GM18498 (cell line): ENCODE results near the gene GSTM4.

Experiments
- ATAC-seq: cut with Tn5 transposase; IDR thresholded peaks from one replicate; pipeline ENCODE4 v1.9.1; 2021; ENCODE audit warnings: mild to moderate bottlenecking, moderate library complexity; ENCODE audit not compliant: unreplicated experiment

The GSTM4 gene

DNA sequence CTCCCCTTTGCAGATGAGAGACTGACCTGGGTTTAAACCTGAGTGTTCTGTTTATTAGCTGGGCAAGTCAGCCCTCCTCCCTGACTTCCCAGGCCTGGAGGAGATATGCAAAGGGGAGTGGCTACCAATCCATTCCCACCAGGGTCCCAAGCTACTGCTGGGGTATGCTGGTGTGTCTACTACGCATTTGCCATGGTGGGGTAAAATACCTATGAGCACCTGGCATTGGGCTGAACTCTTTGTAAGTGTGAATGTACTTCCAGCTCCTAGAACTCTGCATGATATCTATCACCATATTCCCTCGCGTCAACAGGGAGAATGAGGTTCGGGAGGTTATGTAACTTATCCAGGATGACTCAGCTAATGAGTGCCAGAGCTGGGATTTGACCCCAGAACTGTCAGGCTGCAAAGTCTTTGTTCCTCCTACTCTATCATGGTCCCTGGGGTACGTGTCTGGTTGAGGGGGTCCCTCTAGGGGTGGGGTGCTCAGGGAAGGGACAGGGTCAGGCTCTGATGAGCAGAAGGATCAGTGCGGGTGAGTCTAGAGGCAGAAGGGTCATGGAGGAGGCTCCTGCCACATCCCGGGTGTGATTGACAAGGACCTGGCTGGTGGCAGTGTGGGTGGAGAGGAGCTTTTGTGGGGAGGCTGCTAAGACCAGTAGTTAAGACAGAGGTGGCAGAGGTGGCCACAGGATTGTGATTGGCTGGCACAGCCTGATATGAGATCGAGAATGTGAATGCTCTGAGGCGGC is 19.5 kb upstream of the GSTM4 start:
- no peak for ATAC-seq

DNA sequence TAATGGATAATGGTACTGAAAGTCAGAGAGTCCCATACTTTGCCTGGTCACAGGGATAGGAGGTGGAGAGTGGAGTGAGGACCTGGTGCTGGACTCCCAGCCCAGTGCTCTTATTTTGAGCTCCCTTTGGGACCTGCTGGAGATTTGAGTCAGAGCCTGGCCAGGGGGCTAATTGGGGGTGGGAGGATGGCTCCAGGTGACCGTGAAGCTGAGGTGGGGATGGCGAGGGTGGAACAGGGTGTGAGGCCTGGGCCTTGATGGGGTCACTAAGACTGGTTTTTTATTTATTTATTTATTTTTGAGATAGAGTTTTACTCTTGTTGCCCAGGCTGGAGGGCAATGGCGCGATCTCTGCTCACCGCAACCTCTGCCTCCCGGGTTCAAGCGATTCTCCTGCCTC is 18.5 kb upstream of the GSTM4 start:
- no peak for ATAC-seq

DNA sequence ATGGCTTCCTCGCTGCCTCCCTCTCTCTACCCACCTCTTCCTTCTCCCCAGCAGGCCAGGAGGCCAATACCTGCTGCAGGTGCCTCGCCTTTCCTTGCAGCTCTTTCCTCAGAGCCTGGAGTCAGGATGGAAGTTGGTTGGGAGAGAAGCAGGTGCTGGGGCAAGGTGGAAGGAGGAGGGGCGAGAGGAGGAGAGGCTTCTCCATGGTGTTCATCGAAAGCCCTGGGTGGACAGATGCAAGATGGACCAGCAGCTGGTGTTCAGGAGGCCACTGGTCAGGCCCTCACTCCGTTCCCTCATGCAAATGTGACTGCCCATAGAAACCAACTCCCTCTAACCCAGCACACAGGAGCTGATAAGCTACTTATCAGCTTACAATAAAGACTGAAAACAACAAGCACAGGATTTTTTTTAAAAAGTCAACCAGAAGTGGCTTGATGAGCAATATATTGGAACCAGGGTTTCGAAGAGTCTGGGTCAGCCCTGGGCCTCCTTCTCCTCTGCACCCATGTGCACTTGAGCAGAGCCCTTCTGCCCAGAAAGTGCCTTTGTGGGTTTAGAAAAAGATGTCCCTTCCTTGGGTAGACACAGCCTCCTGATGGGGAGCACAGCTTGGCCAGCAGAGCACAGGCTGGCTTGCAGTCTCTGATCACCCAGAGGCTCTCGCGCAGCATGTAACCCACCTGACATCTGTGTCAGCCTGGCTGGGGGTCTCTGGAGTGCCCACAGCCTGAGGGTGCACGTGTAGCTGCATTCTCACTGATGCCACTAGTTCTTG is 16.6 kb upstream of the GSTM4 start:
- ATAC-seq, result no peak

DNA sequence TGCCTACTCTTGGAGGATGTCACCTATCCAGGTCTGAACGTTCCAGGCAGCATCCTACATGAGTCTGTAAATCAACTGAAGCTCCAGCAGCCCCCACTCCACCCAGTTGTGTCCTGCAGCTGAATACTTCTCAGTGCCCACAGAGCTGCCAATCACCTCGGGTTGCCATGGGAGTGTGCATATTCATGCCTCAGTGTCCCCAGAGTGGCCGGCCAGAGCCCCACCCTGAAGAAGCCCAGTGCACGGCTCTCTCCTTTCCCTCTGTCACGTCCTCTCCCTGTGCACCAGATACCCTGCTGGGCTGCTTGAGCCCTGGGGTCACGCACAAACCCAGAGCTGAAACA is 16.1 kb upstream of the GSTM4 start:
- peak; percentile 1 for ATAC-seq

DNA sequence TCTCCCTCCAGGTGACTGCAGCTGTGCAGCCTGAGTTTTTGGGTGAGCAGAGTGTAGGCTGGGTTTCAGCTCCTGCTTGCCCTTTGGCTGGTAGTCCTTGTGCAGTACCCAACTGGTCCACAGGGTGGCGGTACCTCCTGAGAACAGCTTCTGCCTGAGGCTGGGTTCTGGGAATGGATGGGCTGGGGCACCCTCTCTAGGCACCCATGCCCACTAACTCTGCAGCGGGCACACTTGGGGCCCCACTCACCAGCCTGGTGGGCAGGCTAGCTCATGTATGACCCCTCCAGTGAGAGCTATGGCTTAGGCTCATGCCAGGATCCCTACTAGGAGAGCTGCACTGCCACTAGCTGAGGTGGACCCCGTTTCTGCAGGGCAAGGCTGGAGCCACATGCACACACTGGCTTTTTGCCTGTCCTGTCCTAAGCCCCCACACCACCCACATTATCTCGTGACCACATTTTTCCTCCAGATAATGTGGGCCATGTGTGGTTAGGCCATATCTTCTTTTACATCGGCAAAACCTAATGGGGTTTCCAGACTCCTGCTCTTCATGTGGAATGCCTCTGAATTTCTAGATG is 15.5 kb upstream of the GSTM4 start:
- ATAC-seq, result peak; percentile 54

DNA sequence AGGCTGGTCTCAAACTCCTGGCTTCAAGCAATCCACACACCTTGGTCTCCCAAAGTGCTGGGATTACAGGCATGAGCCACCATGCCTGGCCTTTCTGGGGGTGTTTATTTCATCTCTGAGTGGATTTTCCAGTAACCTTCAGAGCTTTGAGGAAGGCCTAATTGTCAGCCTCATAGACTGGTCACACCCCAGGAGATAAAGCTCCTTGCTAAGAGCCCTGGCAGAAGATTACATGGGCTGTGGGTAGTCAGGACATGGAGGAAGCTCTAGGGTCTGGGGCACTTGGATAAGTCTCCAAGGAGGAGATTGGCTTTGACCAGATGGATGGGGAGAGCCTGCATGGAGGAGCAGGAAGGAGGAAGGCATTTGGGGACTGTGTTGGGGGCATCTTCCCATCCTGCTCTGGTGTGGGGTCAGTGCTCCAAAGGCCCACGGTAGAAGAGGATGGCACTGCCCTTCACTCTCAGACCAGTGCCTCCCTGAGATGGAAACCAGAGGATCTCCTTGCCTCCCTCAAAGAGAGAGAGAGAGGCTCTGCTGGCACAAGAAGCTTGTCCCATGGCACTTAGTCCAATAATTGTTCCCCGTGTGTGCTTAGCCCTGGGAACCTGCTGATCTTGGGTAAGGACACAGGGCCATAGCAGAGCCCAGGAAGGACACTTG is 14.7 kb upstream of the GSTM4 start:
- ATAC-seq, result no peak

DNA sequence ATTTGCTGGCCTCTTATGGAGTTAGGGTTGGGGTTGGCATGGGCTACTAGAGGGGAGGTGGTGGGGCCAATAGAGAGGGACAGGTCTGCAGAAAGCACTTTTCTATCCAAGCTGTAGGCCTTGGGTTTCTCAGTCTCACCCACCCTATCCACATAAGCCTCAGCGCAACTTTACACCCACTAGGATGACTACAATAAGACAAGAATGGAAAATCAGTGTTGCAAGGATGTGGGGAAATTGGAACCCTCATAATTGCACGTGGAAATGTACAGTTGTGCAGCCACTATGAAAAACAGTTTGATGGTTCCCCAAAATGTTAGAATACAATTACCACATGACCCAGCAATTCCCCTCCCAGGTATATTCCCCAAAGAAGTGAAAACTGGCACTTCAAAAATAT is 14.0 kb upstream of the GSTM4 start:
- ATAC-seq, result no peak

DNA sequence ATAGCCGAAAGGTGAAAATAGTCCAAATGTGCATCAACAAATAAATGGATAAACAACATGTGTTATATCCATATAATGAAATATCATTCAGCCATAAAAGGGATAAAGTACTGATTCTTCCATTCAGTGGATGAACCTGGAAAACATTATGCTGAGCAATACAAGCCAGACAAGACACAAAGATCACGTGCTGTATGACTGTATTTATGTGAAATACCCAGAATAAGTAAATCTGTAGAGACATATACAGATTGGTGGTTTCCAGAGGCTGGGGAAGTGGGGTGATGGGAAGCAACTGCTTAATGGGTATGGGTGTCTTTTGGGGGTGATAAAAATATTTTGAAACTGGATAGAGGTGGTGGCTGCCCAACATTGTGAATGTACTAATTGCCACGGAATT is 13.3 kb upstream of the GSTM4 start:
- no peak for ATAC-seq

DNA sequence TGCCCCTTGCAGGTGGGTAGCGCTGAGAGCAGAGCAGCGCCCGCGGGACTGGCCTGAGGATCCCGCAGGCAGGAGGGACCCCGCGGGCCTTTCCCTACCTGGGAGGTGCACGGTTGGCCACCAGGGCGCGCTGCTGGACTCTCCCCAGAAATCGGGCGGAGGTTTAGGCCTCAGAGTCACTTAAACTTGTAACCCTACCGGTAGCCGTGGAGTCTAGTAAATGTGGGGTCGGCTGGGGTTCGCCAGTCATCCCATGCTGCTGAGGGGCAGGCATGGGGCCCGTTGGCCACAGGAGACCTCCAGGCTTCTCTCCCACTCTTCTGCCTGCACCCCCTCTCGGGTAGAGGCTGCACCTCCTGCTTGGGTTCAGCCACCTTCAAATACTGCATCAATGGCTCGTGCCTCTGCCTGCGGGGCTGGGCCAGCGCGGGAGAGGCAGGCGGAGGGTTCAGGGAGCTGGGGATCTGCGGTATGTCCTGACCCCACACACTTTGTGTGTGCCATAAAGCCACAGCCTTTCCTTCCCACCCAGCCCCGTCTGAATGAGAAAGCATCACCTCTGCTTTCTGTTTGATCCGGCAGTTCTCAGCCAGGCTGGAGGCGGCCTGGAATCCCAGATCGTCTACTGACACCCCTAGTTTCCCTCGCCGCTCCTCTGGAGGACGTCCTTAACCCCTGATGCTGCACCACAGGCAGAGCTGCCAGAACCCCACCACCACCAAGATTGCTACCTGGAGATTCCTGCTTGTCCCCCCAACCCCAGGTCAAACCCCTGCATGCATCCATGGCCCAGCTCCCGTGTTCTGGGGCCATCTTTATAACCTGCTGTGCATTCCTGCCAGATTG is 12.3 kb upstream of the GSTM4 start:
- ATAC-seq, result peak; percentile 87

DNA sequence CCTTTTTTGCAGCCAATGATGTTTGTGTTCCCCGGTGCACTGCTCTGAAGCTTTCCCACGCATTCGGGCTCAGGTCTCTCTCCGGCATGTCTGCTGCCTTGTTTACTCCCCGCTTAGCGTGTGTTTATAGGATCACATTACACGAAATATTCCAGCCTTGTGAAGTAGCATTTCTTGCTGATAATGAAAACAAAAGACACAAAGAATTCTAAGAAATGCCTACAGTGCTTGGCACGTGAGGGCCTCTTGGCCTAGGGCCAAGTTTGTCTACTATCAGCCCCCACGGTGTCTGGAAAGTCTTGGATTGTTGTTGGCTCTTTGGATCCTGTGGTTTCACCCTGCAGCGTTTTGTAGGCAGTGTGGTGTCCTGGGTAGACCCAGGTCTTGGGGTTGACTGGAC is 11.2 kb upstream of the GSTM4 start:
- ATAC-seq, result no peak

DNA sequence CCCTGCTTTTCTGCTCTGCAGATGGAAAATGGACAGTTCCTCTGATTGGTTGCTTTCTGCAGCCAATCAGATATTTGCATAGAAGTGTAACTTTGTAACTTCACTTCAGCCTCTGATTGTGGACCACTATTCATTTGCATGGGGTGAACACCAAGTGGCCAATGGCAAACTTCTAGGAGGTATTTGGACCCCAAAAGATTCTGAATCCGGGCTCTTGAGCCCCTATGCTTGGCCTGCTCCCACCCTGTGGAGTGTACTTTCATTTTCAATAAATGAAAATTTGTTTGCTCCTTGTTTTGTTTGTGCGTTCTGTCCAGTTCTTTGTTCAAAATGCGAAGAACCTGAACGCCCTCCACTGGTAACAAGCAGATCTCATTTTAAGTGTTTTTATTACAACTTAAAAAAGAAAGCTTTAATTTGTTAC is 6.4 kb upstream of the GSTM4 start:
- ATAC-seq, result no peak

DNA sequence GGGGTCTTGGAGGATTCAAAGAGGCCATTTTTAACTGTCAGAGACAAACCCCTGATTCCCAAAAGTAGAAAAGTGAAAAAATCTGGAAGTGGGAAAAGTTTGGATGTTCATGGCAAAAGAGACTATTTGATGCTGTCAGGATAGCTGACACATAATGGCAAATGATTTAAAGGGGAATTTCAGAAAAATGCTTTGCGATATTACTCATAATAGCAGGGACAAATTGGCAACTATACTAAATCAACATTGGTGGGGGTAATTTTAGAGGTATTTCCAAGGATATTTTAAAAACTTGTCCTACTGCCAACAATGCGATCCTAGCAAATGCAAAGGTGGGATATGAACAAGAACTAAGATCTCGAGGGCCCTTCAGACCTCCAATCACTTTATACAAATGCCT is 5.3 kb upstream of the GSTM4 start:
- ATAC-seq, result no peak

DNA sequence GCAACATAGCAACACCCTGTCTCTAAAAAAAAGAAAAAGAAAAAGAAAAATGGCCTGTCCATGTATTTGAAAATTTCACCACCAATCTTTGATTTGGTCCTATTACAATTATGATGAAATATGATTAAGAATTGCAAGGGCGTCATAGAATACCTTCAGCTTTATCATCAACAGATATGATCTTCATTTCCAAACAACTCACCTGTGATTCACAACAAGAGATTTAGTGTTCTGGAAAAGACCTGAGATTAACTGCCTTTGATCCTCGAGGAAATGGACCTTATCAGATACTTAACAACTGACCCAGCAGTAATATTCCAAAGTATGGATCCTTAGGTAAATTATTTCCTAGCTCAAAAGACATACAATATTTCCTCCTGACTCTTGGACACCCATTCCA is 3.5 kb upstream of the GSTM4 start:
- ATAC-seq, result no peak

DNA sequence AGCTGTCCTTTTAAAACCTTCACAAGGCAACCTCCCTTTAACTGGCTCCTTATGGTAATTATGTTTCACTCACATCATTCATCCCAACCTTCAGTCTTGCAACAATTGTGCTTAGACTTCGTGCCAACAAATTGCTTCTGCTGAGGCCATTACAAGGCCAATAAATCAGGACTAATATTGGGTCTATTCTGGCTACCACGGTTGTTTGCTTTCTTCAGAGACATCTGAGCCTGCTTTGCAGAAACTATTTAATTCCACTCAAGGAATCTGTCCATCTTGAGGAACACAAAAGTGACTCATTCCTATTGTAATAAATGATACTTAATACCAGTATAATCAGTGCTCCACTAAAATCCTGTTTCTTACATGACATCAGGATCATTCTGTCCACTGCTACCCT is 2.6 kb upstream of the GSTM4 start:
- ATAC-seq, result no peak

DNA sequence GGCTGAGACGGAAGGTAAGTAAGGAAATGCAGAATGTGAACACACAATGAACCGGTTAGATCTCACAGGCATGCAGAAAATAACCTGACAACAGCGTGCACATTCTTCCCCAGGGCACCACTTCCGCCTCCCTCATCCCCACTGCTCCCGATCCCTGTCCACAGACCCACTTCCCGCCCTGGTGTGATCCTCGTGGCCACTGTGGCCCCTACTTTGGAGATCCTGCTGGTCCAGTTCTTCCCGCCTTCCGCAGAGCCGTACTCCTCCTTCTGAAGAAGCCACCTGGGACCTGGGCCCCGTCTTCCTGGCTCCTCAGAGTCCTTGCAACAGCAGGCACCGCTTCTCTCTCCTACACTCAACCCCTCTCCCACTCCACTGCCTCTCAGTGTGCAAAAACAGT is 1.4 kb upstream of the GSTM4 start:
- no peak for ATAC-seq

DNA sequence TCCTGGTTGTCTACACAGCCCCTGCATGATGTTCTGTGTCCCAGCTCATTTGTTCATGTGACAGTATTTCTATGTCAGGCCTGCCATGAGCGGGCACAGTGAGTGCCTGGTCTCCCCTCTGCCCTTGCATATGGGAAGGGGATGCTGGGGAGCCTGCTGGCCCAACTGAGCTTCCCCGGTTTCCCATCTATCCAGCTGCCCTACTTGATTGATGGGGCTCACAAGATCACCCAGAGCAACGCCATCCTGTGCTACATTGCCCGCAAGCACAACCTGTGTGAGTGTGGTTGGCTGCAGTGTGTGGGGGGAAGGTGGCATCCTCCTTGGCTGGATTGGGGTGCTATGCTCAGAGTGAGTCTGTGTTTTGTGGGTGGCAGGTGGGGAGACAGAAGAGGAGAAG is 1.5 kb downstream of the GSTM4 start:
- ATAC-seq, result no peak

DNA sequence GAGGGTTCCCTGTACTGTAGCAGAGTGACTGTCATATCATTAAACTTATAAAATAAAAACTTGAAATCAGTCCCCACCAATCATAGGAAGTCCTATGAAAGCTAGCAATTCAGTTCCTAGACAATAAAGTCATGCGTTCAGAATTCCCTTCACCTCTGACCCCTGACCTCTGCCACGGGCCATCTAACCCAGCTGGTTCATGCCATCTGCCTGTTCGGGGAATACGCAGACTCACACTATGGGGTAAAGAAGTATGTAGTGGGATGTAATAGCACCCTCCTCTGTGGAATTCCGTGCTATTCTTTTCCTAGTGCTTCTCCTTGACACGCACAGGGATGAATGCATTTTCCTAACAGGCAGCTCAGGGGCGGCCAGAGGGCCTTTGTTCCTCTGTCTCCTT is 2.1 kb downstream of the GSTM4 start:
- ATAC-seq, result no peak

DNA sequence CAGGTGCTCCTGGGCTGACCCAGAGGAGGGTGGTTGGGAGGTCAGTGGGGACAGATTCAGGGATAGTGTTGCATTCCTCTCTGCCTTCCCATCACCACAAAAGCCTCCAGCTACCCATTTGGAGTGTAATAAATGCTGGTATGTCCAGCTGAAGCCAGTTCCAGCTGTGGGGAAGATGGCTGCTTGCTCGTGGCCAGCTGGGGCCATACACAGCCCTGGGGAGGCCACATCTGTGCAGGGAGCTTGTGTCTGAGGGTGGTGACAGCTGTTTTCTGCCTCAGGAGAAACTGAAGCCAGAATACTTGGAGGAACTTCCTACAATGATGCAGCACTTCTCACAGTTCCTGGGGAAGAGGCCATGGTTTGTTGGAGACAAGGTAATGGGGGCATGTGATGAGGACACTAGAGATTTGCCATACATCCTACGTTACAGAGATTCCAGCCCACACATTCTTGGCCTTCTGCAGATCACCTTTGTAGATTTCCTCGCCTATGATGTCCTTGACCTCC is 2.7 kb downstream of the GSTM4 start:
- no peak for ATAC-seq

DNA sequence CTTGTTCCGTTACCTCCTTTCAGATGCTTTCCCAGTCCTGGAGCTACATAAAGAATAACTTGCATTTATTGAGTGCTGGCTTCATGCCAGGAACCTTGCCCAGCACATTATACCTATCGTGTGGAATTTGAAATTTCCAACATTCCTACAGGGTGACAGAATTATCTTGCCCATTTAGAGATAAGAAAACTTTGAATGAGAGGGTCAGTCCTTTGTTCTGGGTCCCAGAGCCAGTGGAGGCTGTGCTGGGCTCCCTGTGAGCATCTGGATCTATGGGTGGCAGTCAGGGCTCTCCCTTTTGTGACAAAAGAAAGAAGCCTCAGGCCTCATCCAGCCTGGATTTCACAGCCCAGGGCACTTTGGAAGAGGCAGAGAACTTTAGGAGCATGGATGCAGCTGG is 3.2 kb downstream of the GSTM4 start:
- no peak for ATAC-seq

DNA sequence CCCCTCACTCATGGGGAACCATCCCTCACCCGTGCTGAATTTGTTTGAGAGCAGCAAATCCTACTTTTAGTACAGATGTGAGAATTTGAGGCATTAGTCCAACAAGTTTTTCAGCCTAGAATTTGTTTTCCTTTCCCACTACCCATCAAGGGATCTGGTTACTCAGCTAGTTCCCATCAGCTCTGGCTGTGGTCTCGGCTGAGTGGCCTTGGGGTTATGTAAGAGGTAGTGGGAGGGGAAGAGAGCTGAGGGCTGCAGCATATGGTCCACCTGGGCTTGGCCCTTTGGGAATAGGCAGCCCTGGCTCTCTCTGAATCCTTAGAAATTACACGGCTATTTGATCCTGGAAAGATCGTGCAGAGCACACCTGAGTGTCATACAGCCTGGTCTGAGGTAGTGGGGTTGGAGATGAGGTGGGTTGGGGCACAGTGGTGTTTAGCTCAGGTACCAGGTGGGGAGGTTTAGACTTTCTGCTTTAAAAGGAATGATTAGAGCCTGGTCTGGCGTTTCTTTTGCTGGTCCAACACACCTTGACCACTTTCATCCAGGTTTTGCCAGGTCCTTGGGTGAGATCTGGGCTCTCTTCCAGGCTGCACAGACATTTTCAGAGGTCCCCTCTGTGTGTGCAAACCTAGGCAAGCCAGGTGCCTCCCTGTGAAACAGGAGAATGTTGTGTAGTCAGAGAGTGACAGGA is 4.2 kb downstream of the GSTM4 start:
- ATAC-seq, result no peak
